Lower lobe of right lung (tissue), 2 donors: ENCODE results near the gene KANSL3. TPM values are rescaled to one million over a fixed set of nuclear protein-coding genes. Genes with fewer than 3 reads are reported as not detected.

ENCODE experiments used
- ATAC-seq, 2 donors: fragments of 200-7000 bp; cut with Tn5 transposase; one replicate each; pipeline ENCODE4 v1.9.1; 2020 to 2022; ENCODE audit warnings: mild to moderate bottlenecking in 2 of 2, moderate library complexity in 2 of 2
- DNase-seq: peaks from one replicate; pipeline ENCODE4 v3.0.0-alpha.2; 2020
- H3K27ac ChIP-seq: fragments of 200-600 bp; one replicate; pipeline ENCODE4 v1.8.0; 2022
- H3K27me3 ChIP-seq: fragments of 200-600 bp; one replicate; pipeline ENCODE4 v1.8.0; 2022; ENCODE audit warnings: low read depth
- H3K36me3 ChIP-seq: fragments of 200-600 bp; one replicate; pipeline ENCODE4 v1.8.0; 2022; ENCODE audit warnings: mild to moderate bottlenecking
- H3K4me1 ChIP-seq: fragments of 200-600 bp; one replicate; pipeline ENCODE4 v1.8.0; 2022
- H3K4me3 ChIP-seq: fragments of 200-600 bp; one replicate; pipeline ENCODE4 v1.8.0; 2022; ENCODE audit warnings: mild to moderate bottlenecking
- H3K9me3 ChIP-seq: fragments of 200-600 bp; one replicate; pipeline ENCODE4 v1.8.0; 2022
- CTCF ChIP-seq: fragments of 200-600 bp; IDR thresholded peaks from one replicate; pipeline ENCODE4 v1.8.0; 2022; ENCODE audit warnings: antibody characterized with exemption, mild to moderate bottlenecking
- intact Hi-C: fragments of 100-400 bp; cut with DNase I; formaldehyde crosslinking; loops from one replicate; pipeline ENCODE4 v1.11.0; 2022
- total RNA-seq: library from RNA; stranded (reverse); fragmentation: NEBNext Ultra II Directional; extraction: Animal tissue kit (Norgen Biotek cat#: 25700); gene quantifications from one replicate; pipeline ENCODE4 v1.2.1, GENCODE V29; 2021
- donor health status: DM: no; HTN: yes; CAD: no; lungs with severe emphysema.

The KANSL3 gene
- total RNA-seq, 1 donor from 2014 or later = 45.0 TPM

DNA sequence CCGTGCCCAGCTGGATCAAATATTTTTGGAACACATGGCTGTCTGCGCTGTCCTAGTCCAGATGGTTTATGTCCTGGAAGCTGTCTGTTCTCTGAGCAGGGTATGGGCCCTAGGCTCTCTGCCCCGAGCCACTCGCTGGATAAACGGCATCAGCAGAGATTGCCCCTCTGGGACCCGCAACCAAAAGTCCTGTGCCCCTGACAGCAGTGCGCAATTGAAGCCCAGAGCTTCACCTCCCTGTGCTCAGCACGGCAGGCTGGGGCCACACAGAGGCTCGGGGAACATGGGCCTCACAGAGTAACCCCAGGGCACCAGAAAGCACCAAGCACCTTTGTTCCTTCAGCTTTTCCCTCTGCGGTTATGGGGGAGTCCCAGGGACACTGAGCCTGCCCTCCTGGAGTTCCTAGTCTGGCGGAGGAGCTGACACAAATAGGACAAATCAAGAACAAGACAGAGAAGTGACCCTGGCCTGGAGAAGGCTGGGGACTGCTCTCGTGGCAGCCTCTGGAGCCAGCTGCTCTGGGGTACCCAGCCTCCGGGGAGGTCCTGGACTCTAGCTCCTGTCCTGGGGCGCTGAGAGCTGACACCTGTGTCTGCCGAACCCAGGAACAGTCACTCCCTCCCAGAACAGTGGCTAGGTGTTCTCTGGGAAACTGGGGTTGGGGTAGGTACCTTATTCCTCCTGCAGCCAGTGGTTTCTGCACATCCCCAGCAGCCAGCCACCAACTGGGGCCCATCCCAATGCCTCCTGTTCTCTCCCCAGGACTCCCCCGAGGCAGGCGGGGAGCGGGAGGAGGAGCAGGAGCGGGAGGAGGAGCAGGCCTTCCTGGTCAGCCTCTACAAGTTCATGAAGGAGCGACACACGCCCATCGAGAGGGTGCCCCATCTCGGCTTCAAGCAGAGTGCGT is 89.3 kb downstream of the KANSL3 start:
- ATAC-seq (no peak), DNase-seq (no peak)
- intact Hi-C loops = no loop called here
- H3K9me3 ChIP-seq = no peaks in the 10 kb centered on the region
- no peak overlapping the region for H3K4me3 ChIP-seq
- no peak for TF ChIP-seq CTCF
- H3K27me3 ChIP-seq = no peaks in the 10 kb centered on the region
- H3K4me1 ChIP-seq = peaks cover 5% of the 10 kb centered on the region
- no peak overlapping the region for H3K27ac ChIP-seq
- peaks cover 73% of the 10 kb centered on the region for H3K36me3 ChIP-seq

- TF ChIP-seq CTCF = no peak
- intact Hi-C loops = no loop called here
These were observed 90.4 kb downstream of the KANSL3 start for GRCh38 chr2:96547731-96548171.

DNA sequence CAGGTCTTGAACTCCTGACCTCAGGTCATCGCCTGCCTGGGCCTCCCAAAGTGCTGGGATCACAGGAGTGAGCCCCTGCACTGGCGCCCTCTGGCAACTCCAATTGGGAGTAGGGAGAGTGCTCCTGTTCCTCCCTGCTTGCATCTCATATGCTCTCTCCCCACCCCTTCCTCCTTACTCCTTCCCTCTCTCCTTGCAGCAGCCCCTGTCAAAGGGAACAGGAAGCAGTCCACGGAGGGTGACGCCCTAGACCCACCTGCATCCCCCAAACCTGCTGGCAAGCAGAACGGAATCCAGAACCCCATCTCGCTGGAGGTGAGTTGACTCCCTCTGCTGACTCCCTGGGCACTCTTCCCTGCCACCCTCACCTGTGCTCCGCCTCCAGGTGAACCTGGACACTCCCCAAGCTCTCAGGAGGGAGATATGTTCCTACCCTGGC is 90.9 kb downstream of the KANSL3 start:
- ATAC-seq (no peak), DNase-seq (no peak)
- Histone ChIP-seq H3K27me3 (no peaks in the 10 kb centered on the region), H3K9me3 (no peaks in the 10 kb centered on the region), H3K4me3 (no peak overlapping the region), H3K36me3 (peaks cover 83% of the 10 kb centered on the region), H3K27ac (no peak overlapping the region), H3K4me1 (peaks cover 5% of the 10 kb centered on the region)
- no peak for TF ChIP-seq CTCF
- intact Hi-C loops = no loop called here

More at GRCh38 chr2:96547731-96548171, 90.4 kb downstream of the KANSL3 start:
- H3K27me3 ChIP-seq = no peaks in the 10 kb centered on the region
- H3K9me3 ChIP-seq = no peaks in the 10 kb centered on the region
- ATAC-seq (no peak), DNase-seq (no peak)
- H3K4me3 ChIP-seq = no peak overlapping the region
- no peak overlapping the region for H3K27ac ChIP-seq
- H3K36me3 ChIP-seq = peaks cover 82% of the 10 kb centered on the region
- peaks cover 5% of the 10 kb centered on the region for H3K4me1 ChIP-seq

DNA sequence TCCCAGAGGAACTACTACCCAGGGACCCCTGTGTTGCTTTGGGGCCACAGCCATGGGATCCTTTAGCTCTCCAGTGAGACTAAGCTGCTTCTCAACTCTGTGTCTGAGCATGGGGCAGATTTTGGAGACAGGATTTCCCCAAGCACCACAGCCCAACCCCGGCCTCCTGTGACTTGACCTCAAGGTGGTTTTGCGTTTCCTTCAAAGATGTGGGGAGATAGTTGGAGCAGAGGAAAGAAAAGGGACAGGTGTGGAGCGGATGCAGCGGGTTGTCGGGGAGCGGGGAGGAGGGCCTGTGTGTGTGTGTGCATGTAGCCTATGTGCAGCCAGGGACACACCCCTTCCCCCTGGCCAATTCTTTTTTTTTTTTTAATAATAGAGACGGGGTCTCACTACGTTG is 91.3 kb downstream of the KANSL3 start:
- H3K4me3 ChIP-seq = no peak overlapping the region
- H3K4me1 ChIP-seq = peaks cover 10% of the 10 kb centered on the region
- ATAC-seq (no peak), DNase-seq (no peak)
- intact Hi-C loops = no loop called here
- no peak for TF ChIP-seq CTCF
- H3K36me3 ChIP-seq = peaks cover 83% of the 10 kb centered on the region
- H3K27me3 ChIP-seq = no peaks in the 10 kb centered on the region
- no peak overlapping the region for H3K27ac ChIP-seq
- H3K9me3 ChIP-seq = no peaks in the 10 kb centered on the region

DNA sequence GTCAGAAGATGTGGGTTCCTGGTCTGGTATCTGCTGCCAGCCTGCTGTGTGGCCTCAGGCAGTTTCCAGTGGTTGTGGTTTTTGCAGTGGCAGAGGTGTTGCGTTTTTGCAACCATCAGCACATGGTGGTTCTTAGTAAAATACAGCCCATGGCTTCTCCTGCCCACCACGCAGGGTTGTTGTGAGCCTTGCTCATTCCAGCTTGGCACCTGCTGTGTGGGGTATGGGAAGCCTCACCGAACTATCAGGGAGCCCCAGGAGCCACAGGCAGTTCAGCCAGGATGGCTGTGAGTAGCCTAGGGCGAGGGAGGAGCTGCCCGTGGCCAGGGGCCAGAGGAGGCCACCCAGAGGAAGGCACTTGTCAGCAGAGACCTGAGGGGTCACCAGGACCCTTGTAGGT is 91.8 kb downstream of the KANSL3 start:
- H3K36me3 ChIP-seq = peaks cover 83% of the 10 kb centered on the region

More for the DNA sequence above, 91.8 kb downstream of the KANSL3 start:
- H3K4me1 ChIP-seq = peaks cover 14% of the 10 kb centered on the region
- no peak for DNase-seq
- intact Hi-C loops = no loop called here
- TF ChIP-seq CTCF = no peak
- ATAC-seq = no peak
- no peaks in the 10 kb centered on the region for H3K9me3 ChIP-seq
- no peak overlapping the region for H3K27ac ChIP-seq
- H3K27me3 ChIP-seq = no peaks in the 10 kb centered on the region
- no peak overlapping the region for H3K4me3 ChIP-seq

Other genes starting within 250 kb of the KANSL3 start
- gene NEURL3, start 133.0 kb downstream of the KANSL3 start, total RNA-seq = 0.27 TPM
- 27.7 TPM for gene ARID5A, start 101.6 kb downstream of the KANSL3 start, total RNA-seq
- 0.44 TPM for gene FER1L5, start 4.5 kb upstream of the KANSL3 start, total RNA-seq
- gene LMAN2L, start 101.8 kb upstream of the KANSL3 start, total RNA-seq = 20.9 TPM
- gene CNNM4, start 122.6 kb upstream of the KANSL3 start, total RNA-seq = 15.7 TPM
- gene CNNM3, start 178.0 kb upstream of the KANSL3 start, total RNA-seq = 29.0 TPM
- 3.5 TPM for gene ANKRD23, start 205.7 kb upstream of the KANSL3 start, total RNA-seq
- 9.4 TPM for gene ANKRD39, start 219.7 kb upstream of the KANSL3 start, total RNA-seq
- gene SEMA4C, start 231.8 kb upstream of the KANSL3 start, total RNA-seq = 24.3 TPM